Measurements from ENCODE around the gene PKMYT1. TPM values are rescaled to one million over a fixed set of nuclear protein-coding genes. Genes with fewer than 3 reads are reported as not detected.

Gene PKMYT1
- total RNA-seq, result 100 to 1,000 TPM in 1 of 2 donors, 10 to 100 TPM in 1; 88.5 to 101 TPM
- polyA plus RNA-seq (2013, experiment 1 of 2), result 42.5 TPM
- 36.6 TPM for polyA plus RNA-seq (2013, experiment 2 of 2)
- long read RNA-seq, experiment 1, transcript PKMYT1-201 (9 exons, 2,171 nt), result major isoform, 13 of 39 reads
- long read RNA-seq, experiment 1, partial matches to known transcripts, result 16 of 39 reads
- long read RNA-seq, experiment 1, other reads (novel, unspliced or antisense), result 7 of 39 reads
- long read RNA-seq, experiment 2, transcript PKMYT1-211 (9 exons, 1,891 nt), result minor isoform, 8 of 99 reads
- long read RNA-seq, experiment 2, transcript PKMYT1-201 (9 exons, 2,171 nt), result major isoform, 55 of 99 reads
- long read RNA-seq, experiment 2, partial matches to known transcripts, result 8 of 99 reads
- long read RNA-seq, experiment 2, other reads (novel, unspliced or antisense), result 23 of 99 reads
- long read RNA-seq, experiment 3, transcript PKMYT1-201 (9 exons, 2,171 nt), result major isoform, 189 of 289 reads
- long read RNA-seq, experiment 3, transcript PKMYT1-211 (9 exons, 1,891 nt), result minor isoform, 15 of 289 reads
- long read RNA-seq, experiment 3, partial matches to known transcripts, result 22 of 289 reads
- long read RNA-seq, experiment 3, other reads (novel, unspliced or antisense), result 52 of 289 reads
- long read RNA-seq, experiment 4, transcript PKMYT1-201 (9 exons, 2,171 nt), result major isoform, 24 of 34 reads
- long read RNA-seq, experiment 4, partial matches to known transcripts, result 3 of 34 reads
- long read RNA-seq, experiment 4, other reads (novel, unspliced or antisense), result 5 of 34 reads

- no peaks in the 10 kb centered on the region for H3K9me3 Mint-ChIP-seq
- H3K36me3 ChIP-seq (ENCODE audit: control insufficient read depth, insufficient read depth, low read length), result peaks cover 24% of the 10 kb centered on the region
- peaks cover 3% of the 10 kb centered on the region for H3K4me1 ChIP-seq (ENCODE audit: control insufficient read depth, insufficient read depth, low read length)
- H3K36me3 Mint-ChIP-seq (ENCODE audit: low read depth), result peaks cover 6% of the 10 kb centered on the region
- peak within 1 kb of the TSS; percentile 67 for H3K9ac ChIP-seq (ENCODE audit: extremely low read depth, low read length, poor library complexity, severe bottlenecking)
- peak within 1 kb of the TSS; percentile 93 for H3K27ac Mint-ChIP-seq
- TF ChIP-seq, protein P1, sequence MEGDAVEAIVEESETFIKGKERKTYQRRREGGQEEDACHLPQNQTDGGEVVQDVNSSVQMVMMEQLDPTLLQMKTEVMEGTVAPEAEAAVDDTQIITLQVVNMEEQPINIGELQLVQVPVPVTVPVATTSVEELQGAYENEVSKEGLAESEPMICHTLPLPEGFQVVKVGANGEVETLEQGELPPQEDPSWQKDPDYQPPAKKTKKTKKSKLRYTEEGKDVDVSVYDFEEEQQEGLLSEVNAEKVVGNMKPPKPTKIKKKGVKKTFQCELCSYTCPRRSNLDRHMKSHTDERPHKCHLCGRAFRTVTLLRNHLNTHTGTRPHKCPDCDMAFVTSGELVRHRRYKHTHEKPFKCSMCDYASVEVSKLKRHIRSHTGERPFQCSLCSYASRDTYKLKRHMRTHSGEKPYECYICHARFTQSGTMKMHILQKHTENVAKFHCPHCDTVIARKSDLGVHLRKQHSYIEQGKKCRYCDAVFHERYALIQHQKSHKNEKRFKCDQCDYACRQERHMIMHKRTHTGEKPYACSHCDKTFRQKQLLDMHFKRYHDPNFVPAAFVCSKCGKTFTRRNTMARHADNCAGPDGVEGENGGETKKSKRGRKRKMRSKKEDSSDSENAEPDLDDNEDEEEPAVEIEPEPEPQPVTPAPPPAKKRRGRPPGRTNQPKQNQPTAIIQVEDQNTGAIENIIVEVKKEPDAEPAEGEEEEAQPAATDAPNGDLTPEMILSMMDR (conservative IDR thresholded peaks at IDR 0.05), result no peak
- H3K27me3 Mint-ChIP-seq (ENCODE audit: insufficient read depth), result no peaks in the 10 kb centered on the region
- H3K9me3 ChIP-seq (ENCODE audit: control insufficient read depth, low read length), result no peaks in the 10 kb centered on the region
- peak; percentile 95 for DNase-seq
- H3K4me3 Mint-ChIP-seq, result peak within 1 kb of the TSS; percentile 77
- peak within 1 kb of the TSS; percentile 85 for H3K4me3 ChIP-seq (ENCODE audit: low read length)
- WGBS, 2 experiments (ENCODE audit: insufficient coverage in 1 of 2, insufficient read length in 1 of 2), result 4 to 11% methylated on average over 45 to 91 of the region's 91 CpGs
- peak within 1 kb of the TSS; percentile 29 for H3K27ac ChIP-seq (ENCODE audit: low read depth, low read length)
- H3K4me1 Mint-ChIP-seq, result peaks cover 25% of the 10 kb centered on the region
- H3K27me3 ChIP-seq (ENCODE audit: control insufficient read depth, insufficient read depth, low read length, poor library complexity, severe bottlenecking), result no peaks in the 10 kb centered on the region
Measured at GRCh38 chr16:2980227-2981176, at the start of gene PKMYT1. Gene PKMYT1 (minus strand): TSS chr16:2980446. CDS start chr16:2979657, 789 bp downstream.

DNA sequence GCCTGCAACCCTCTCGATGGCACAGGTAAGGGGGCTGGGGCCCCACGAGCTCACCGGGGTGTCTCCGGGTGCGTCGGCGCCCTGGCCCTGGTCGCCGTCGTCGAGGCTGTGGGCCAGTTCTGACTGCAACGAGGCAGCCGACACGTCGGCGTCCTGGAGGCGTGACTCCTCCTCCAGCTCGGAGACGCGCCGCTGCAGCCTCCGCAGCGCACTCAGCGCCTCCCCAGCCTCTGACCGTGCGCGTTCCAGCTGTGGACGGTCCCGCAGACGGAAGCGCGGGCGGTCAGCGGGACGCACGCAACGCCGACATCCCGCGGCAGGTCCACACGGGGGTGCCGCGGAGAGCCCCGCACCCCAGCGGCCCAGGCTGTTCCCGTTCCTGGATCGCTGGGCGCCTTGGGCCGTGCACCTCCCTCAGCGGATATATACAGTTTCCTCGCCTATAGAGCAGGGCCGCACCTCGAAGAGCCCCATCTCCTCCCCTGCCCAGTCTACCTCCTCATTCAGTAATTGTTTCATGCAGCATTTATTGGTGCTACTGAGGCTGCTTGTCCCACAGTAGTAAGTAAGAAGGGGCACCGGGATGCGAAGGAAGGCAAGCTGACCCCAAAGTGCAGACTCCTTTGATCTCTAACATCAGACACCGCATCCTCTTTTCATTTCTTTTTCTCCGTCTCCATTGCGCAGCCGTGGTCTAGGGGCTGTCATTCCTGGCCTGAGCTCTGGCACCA, 49.4 kb upstream of the PKMYT1 start:
- Histone ChIP-seq H3K4me3 (ENCODE audit: low read length) (no peak overlapping the region), H3K9ac (ENCODE audit: extremely low read depth, low read length, poor library complexity, severe bottlenecking) (no peak overlapping the region), H3K36me3 (ENCODE audit: control insufficient read depth, insufficient read depth, low read length) (peaks cover 19% of the 10 kb centered on the region), H3K27ac (ENCODE audit: low read depth, low read length) (no peak overlapping the region), H3K4me1 (ENCODE audit: control insufficient read depth, insufficient read depth, low read length) (no peaks in the 10 kb centered on the region), H3K9me3 (ENCODE audit: control insufficient read depth, low read length) (no peaks in the 10 kb centered on the region), H3K27me3 (ENCODE audit: control insufficient read depth, insufficient read depth, low read length, poor library complexity, severe bottlenecking) (peaks cover 26% of the 10 kb centered on the region)
- Mint-ChIP-seq H3K4me3 (no peak overlapping the region), H3K36me3 (ENCODE audit: low read depth) (peaks cover 21% of the 10 kb centered on the region), H3K9me3 (no peaks in the 10 kb centered on the region), H3K27ac (no peak overlapping the region), H3K4me1 (no peaks in the 10 kb centered on the region), H3K27me3 (ENCODE audit: insufficient read depth) (peaks cover 40% of the 10 kb centered on the region)
- DNase-seq, result peak; percentile 50
- 90 to 91% methylated on average over 44 to 59 of the region's 59 CpGs for WGBS, 2 experiments (ENCODE audit: insufficient coverage in 1 of 2, insufficient read length in 1 of 2)
- TF ChIP-seq, protein P1 (conservative IDR thresholded peaks at IDR 0.05), result no peak
